SK-N-SH (cell line): ENCODE measurements around the gene SLC15A2.
"Not testable (repeated sequence)": the region's sequence is repeated elsewhere in the genome, so short reads cannot be mapped to it uniquely, and the experiment has no call there.

Experiments used
- CHD2 ChIP-seq: fragments of 150-350 bp; IDR thresholded peaks from 2 replicates; pipeline ENCODE4 v1.6.1; 2018; ENCODE audit warnings: low read length; ENCODE audit not compliant: partially characterized antibody
- CTCF ChIP-seq: fragments of 200-600 bp; sonication (generic); IDR thresholded peaks from 2 replicates; pipeline ENCODE4 v1.6.1; 2017; ENCODE audit warnings: antibody characterized with exemption, mild to moderate bottlenecking, moderate library complexity
- EP300 ChIP-seq, 2 experiments: IDR thresholded peaks; 2 replicates each; pipeline versions ENCODE4 v1.4.0 to v1.6.1; 2012; ENCODE audit warnings: borderline replicate concordance in 1 of 2, low read depth in 1 of 2, low read length in 1 of 2
- MAX ChIP-seq: IDR thresholded peaks from 2 replicates; pipeline ENCODE4 v1.4.0; 2012; ENCODE audit warnings: low read depth
- MEF2A ChIP-seq: IDR thresholded peaks from 2 replicates; pipeline ENCODE4 v1.4.0; 2012; ENCODE audit warnings: low read depth, borderline replicate concordance
- NRF1 ChIP-seq: IDR thresholded peaks from 2 replicates; pipeline ENCODE4 v1.6.1; 2012; ENCODE audit warnings: low read depth, mild to moderate bottlenecking, low read length
- POLR2AphosphoS5 ChIP-seq: IDR thresholded peaks from 2 replicates; pipeline ENCODE4 v1.6.1; 2012; ENCODE audit warnings: low read depth, low read length
- RCOR1 ChIP-seq: fragments of 150-350 bp; IDR thresholded peaks from 2 replicates; pipeline ENCODE4 v1.6.1; 2017; ENCODE audit warnings: antibody characterized with exemption, low read length
- REST ChIP-seq: IDR thresholded peaks from 2 replicates; pipeline ENCODE4 v1.6.1; 2012; ENCODE audit warnings: mild to moderate bottlenecking, low read depth, low read length, moderate library complexity
- SMC3 ChIP-seq: IDR thresholded peaks from 2 replicates; pipeline ENCODE4 v1.6.1; 2012; ENCODE audit warnings: low read depth, low read length, improper control_type of control experiment
- TAF1 ChIP-seq: IDR thresholded peaks from 2 replicates; pipeline ENCODE4 v1.6.1; 2012; ENCODE audit warnings: low read depth, mild to moderate bottlenecking, low read length, moderate library complexity, borderline replicate concordance
- TCF12 ChIP-seq: IDR thresholded peaks from 2 replicates; pipeline ENCODE4 v1.4.0; 2012
- YY1 ChIP-seq: IDR thresholded peaks from 2 replicates; pipeline ENCODE4 v1.4.0; 2012; ENCODE audit warnings: low read depth, mild to moderate bottlenecking

DNA sequence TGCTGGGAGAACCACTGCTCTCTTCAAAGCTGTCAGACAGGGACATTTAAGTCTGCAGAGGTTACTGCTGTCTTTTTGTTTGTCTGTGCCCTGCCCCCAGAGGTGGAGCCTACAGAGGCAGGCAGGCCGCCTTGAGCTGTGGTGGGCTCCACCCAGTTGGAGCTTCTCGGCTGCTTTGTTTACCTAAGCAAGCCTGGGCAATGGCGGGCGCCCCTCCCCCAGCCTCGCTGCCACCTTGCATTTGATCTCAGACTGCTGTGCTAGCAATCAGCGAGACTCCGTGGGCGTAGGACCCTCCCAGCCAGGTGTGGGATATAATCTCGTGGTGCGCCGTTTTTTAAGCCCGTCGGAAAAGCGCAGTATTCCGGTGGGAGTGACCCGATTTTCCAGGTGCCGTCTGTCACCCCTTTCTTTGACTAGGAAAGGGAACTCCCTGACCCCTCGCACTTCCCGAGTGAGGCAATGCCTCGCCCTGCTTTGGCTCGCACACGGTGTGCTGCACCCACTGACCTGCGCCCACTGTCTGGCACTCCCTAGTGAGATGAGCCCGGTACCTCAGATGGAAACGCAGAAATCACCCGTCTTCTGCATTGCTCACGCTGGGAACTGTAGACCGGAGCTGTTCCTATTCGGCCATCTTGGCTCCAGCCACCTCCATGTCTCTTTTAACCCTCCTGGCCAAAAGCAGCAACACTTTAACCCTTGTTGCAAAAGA, 44.1 kb downstream of the SLC15A2 start:
- not testable (repeated sequence) for TF ChIP-seq NRF1; CHD2; CTCF; RCOR1; SMC3; MAX; EP300 (IDR thresholded peaks at IDR 0.05; ENCODE audit: borderline replicate concordance in 1 of 2, low read depth in 1 of 2, low read length in 1 of 2); REST; TCF12; YY1; TAF1; POLR2AphosphoS5; MEF2A
